Measurements from ENCODE around the gene U2AF1.
"Not testable (repeated sequence)": the region's sequence is repeated elsewhere in the genome, so short reads cannot be mapped to it uniquely, and the experiment has no call there.

The U2AF1 gene

GRCh38 chr21:43076023-43076637, 31.2 kb downstream of the U2AF1 start:
- DNase-seq = not testable (repeated sequence)

DNA sequence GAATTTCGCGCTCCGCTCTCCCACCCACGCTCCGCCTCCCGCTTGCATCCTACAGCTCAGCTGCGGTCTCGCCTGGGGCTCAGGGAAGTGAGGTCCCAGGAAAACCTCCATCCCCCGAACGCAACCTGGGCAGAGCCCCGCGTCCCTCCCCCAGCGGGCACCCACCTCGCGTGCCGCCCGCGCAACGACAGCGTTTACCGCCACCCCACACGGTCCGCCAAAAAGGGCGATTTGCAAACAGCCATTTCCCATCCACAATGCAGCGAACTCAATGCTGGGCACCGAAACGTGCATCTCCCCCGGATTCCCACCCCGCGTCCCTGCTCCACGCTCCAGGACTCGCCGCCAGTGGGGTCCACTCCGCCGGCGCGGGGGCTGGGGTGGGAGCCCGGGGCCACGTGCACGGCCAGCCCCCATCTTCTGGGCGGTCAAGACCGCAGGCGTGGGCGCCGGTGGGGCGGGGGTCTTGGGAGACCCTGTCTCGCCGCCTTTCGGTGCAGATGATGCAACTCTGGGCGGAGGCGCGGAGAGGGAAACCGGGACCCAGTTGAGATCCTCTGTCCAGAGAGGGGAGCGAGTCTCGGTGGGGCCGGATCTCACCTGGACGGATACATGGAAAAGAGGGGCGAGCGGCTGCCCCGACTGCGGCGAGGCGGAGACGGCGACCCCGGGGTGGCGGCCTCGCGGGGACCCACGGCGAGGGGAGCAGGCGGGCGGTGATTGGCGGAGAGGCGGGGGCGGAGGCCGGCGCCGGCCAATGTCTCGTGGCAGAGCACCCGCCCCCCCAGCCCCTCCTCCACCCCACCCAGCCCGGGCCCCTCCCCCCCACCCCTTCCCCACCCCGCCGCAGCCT, 32.0 kb downstream of the U2AF1 start, which contains the start of gene CBS:
TSS of gene CBS (minus strand) at position 666 of the 853 bp plus-strand sequence. CDS start 3,642 bp downstream, outside the sequence.
- not testable (repeated sequence) for DNase-seq

DNA sequence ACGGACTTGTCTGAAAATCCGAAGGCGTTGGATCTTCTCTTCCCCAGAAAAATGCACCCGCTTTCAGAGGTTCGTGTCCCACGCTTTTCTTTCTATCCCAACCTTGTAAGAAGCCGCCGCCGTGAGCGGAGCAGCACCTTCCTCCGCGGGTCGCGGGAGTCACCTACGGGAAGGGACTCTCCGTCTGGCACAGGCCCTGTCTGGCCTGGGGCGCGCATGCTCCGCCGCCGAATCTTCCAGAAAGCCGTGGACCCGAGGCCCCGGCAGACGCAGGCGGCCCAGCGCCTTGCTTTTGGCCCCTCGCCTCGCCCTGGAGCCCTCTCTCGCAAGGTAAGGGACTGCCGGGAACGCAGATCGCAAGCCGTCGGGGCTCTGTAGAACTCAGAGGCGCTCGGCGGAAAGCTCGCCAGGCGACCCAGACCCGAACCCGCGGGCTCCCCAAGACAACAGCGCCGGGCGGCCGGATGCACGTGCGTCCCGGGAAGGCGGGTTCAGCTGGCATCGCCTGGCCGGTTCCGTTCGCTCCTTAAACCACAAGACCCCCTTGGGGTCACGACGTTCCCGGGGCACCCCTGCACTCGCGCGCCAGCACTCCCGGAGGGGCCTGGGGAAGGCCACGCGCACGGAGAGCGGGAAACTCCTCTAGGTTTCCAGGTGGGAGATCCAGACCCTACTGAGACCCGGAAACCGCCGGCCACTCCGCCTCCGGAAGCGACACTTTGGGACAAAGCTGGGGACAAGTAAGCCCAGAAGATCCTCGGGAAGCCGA, 32.8 kb downstream of the U2AF1 start:
- DNase-seq = not testable (repeated sequence)

- DNase-seq = not testable (repeated sequence)
Measured at GRCh38 chr21:43072742-43073141, 34.6 kb downstream of the U2AF1 start.

- DNase-seq = not testable (repeated sequence)
Measured at GRCh38 chr21:43069682-43070081, 37.7 kb downstream of the U2AF1 start.

- DNase-seq = not testable (repeated sequence)
Measured at GRCh38 chr21:43068065-43068464, 39.3 kb downstream of the U2AF1 start.

- not testable (repeated sequence) for DNase-seq
Measured at GRCh38 chr21:43066690-43067089, 40.7 kb downstream of the U2AF1 start.

DNA sequence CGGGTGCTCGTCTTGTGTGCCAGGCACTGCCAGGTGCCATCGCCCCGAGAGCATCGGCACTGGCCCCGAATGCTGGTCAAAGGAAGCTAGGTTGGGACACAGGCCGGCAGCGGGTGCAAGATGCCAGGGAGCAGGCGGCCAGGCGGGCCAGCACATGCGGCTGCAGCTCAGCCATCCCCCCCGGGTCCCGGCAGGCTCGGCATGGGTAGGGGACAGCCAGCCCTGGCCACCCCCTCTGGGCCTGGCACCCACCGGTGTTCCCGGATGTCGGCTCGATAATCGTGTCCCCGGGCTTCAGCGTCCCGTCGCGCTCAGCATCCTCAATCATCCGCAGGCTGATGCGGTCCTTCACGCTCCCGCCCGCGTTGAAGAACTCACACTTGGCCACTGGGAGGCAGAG, 41.4 kb downstream of the U2AF1 start:
- not testable (repeated sequence) for DNase-seq

GRCh38 chr21:43064265-43064917, 43.0 kb downstream of the U2AF1 start:
- DNase-seq = not testable (repeated sequence)

GRCh38 chr21:43062955-43063664, 44.3 kb downstream of the U2AF1 start:
- not testable (repeated sequence) for DNase-seq

DNA sequence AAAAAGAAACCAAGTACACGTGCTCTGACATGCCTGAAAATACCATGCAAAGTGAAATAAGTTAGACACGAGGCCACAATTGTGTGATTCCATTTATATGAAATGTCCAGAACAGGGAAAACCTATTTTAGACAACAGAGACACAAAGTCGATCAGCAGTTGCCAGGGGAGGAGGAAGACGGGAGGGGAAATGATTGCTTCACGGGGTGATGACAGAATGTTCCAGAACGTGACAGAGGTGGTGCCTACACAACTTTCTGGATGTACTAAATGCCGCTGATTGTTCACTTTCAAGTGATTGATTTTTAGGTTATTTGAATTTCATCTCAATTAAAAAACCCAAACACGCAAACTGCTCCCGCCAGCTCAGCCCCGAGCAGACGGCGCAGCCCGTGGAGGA, 54.3 kb downstream of the U2AF1 start:
- DNase-seq = not testable (repeated sequence)

DNA sequence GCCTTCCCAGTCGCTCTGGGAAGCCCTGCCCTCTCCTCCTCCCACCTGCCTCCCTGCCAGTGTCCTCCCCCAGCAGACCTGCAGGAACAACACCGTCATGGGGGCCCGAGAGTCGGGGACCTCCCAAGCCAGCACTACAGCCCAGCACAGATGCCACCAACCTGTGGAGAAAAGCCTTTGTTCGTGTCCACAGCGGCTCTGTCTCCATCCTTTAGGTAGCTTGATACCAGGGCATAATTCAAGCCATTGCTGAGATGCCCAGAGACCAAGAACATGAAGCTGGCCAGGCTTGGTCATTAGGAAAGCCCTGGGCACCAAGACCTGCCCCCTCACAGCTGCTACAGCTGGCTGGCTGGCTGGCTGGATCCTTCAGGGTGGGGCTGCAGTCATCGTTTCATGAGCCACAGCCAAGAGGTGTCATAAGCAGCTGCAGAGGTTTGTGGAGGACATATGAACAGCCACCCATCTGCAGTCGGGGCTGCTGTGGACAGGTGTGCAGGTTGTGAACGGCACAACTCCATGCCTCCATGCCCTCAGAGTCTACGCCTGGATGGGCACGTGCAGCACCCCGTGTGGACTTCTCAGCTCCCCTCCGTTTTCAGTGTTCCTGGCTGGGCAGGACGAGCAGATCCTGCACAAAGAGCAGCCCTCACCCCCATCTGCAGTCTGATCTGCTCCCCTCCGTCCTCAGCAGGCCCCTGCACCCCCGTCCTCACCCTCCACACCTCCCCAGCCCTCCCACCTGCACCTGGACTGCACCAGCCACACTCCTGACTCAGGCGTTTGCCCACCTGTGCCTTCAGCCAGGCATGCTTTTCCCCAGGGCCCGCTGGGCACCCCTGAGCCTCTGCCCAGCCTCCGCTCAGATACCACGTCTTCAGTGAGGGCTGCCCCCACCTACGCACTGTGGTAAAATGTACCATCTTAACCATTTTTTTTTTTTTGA, 61.2 kb downstream of the U2AF1 start:
- not testable (repeated sequence) for DNase-seq

DNA sequence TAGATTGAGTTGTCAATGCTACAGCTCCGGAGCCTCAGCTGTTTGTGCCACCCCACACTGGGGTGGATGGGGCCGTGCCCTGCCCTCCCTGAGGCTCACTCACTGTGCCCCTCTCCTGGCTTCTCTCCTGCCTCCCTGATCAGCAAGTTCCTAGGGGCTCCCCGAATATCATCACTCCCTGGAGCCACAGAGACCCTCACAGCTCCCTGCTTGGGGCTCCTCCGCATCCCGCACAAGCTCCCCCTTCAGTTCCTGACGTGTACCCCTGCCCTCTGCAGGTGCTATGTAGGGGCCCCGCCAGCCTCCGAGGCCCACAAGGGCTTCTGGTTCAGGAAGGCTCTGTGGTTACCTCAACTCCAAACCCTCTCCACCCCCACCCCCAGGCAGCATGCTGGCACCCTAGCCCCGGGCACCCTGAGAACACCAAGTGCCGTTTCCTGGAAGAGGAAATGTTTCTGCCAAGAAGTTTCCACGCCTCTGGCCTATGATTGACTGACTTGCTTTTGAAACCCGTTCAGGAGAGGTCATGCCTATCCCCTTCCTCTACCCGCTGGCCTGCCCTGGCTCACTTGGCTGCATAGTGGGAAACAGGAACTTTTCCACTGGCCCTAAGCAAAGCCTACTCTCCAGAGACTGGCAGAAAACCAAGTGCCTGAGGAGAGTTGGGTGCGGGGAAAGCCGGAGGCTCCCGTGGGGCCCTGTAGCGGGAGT, 62.0 kb downstream of the U2AF1 start:
- DNase-seq = not testable (repeated sequence)

GRCh38 chr21:43044547-43044946, 62.8 kb downstream of the U2AF1 start:
- DNase-seq = not testable (repeated sequence)

DNA sequence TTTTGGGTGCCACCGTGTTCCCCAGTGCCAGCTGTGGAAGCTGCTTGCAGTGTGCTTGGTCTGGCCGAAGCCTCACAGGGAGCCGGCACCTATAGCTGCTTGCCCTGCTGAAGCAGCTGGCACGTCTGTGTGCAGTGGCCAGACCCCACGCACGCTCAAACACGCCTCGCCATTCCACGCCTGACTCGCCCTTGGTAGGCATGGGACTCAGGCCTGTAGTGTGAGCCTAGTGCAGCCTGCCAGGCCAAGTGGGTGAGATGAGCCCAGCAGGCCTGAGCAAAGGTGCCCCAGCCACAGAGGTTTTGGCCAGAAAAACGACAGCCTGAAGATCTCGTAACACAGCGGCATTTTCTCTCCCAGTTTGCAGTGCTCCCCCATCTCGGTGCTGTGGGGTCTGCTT, 64.1 kb downstream of the U2AF1 start:
- not testable (repeated sequence) for DNase-seq
